Globus pallidus (tissue), 1 donor: ENCODE results near the gene MSANTD1.

ENCODE experiments used
- DNase-seq: peaks from one replicate; pipeline ENCODE4 v3.0.0-alpha.2; 2015; ENCODE audit warnings: low spot score

MSANTD1 gene

GRCh38 chr4:3263876-3264193 lies 14.9 kb downstream of the MSANTD1 start:
- no peak for DNase-seq

GRCh38 chr4:3266076-3266475 lies 17.1 kb downstream of the MSANTD1 start:
- DNase-seq, result no peak

- no peak for DNase-seq
These were observed 18.8 kb downstream of the MSANTD1 start for GRCh38 chr4:3267576-3268394.

- no peak for DNase-seq
These were observed 19.6 kb downstream of the MSANTD1 start for GRCh38 chr4:3268395-3269104.

- no peak for DNase-seq
These were observed 20.4 kb downstream of the MSANTD1 start for GRCh38 chr4:3269105-3269927.

- DNase-seq, result no peak
These were observed 21.1 kb downstream of the MSANTD1 start for GRCh38 chr4:3269991-3270611.

GRCh38 chr4:3271131-3271530 lies 22.2 kb downstream of the MSANTD1 start:
- DNase-seq, result no peak

- peak; percentile 45 for DNase-seq
These were observed 28.0 kb downstream of the MSANTD1 start for GRCh38 chr4:3276986-3277385.

GRCh38 chr4:3280466-3280865 lies 31.5 kb downstream of the MSANTD1 start:
- DNase-seq, result no peak

GRCh38 chr4:3283483-3283882 lies 34.5 kb downstream of the MSANTD1 start:
- no peak for DNase-seq

- DNase-seq, result no peak
These were observed 35.0 kb downstream of the MSANTD1 start for GRCh38 chr4:3283916-3284315.

- DNase-seq, result no peak
These were observed 36.0 kb downstream of the MSANTD1 start for GRCh38 chr4:3284734-3285557.

GRCh38 chr4:3285558-3286334 lies 36.8 kb downstream of the MSANTD1 start:
- DNase-seq, result peak; percentile 32

- DNase-seq, result no peak
These were observed 37.6 kb downstream of the MSANTD1 start for GRCh38 chr4:3286335-3287175.

GRCh38 chr4:3287271-3287971 lies 38.5 kb downstream of the MSANTD1 start:
- DNase-seq, result no peak

GRCh38 chr4:3287972-3288570 lies 39.1 kb downstream of the MSANTD1 start:
- no peak for DNase-seq

- DNase-seq, result no peak
These were observed 39.7 kb downstream of the MSANTD1 start for GRCh38 chr4:3288571-3289094.

- no peak for DNase-seq
These were observed 41.5 kb downstream of the MSANTD1 start for GRCh38 chr4:3290476-3290875.
